ENCODE results near the gene YARS1.

YARS1 gene

DNA sequence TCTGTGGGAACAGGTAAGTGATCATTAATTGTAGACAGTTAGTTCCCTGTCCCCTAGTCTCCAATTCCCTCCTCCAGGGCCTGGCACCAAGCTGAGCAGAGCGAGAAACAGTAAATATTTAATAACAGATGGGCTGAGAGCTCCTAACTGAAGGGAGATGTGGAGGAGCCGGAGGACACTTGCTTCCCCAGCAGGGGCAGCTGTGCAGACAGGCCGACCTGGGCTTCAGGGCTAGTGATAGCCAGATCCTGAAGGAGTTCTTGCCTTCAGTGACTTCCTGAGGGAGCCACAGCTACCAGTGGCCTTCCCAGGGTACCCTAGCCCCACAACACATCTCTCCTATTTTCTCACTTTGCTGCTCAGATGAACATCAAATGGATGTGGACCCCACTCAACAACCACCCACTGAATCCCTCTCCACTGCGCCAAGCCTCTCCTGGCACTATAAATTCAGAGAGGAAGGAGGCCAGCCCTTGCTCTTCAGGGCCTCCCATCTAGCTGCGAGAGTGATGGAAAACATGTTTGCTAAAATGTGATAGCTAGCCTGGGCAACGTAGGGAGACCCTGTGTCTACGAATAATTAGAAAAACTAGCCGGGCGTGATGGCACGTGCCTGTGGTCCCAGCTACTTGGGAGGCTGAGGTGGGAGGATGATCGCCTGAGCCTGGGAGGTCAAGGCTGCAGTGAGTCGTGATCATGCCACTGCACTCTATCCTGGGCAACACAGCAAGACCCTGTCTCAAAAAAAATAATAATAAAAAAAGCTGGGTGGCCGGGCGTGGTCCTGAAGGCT, 87.7 kb downstream of the YARS1 start:
- no peak overlapping the region for H3K9ac ChIP-seq
- H3K4me3 ChIP-seq (ENCODE audit: low read depth, low read length), result no peak overlapping the region
- H3K9me3 ChIP-seq (ENCODE audit: control insufficient read depth, low read length), result no peaks in the 10 kb centered on the region
- no peak overlapping the region for H3K27ac ChIP-seq
- no peaks in the 10 kb centered on the region for H3K79me2 ChIP-seq
- no peaks in the 10 kb centered on the region for H3K4me1 ChIP-seq
- H3K36me3 ChIP-seq (ENCODE audit: control insufficient read depth, insufficient read depth, low read length), result no peaks in the 10 kb centered on the region
- no peak overlapping the region for H2AFZ ChIP-seq
- no peak overlapping the region for H3K4me2 ChIP-seq (ENCODE audit: low read length)
- no peaks in the 10 kb centered on the region for H3K27me3 ChIP-seq (ENCODE audit: control insufficient read depth, insufficient read depth, low read length)
- TF ChIP-seq, protein P1, sequence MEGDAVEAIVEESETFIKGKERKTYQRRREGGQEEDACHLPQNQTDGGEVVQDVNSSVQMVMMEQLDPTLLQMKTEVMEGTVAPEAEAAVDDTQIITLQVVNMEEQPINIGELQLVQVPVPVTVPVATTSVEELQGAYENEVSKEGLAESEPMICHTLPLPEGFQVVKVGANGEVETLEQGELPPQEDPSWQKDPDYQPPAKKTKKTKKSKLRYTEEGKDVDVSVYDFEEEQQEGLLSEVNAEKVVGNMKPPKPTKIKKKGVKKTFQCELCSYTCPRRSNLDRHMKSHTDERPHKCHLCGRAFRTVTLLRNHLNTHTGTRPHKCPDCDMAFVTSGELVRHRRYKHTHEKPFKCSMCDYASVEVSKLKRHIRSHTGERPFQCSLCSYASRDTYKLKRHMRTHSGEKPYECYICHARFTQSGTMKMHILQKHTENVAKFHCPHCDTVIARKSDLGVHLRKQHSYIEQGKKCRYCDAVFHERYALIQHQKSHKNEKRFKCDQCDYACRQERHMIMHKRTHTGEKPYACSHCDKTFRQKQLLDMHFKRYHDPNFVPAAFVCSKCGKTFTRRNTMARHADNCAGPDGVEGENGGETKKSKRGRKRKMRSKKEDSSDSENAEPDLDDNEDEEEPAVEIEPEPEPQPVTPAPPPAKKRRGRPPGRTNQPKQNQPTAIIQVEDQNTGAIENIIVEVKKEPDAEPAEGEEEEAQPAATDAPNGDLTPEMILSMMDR (IDR thresholded peaks at IDR 0.05), result no peak

DNA sequence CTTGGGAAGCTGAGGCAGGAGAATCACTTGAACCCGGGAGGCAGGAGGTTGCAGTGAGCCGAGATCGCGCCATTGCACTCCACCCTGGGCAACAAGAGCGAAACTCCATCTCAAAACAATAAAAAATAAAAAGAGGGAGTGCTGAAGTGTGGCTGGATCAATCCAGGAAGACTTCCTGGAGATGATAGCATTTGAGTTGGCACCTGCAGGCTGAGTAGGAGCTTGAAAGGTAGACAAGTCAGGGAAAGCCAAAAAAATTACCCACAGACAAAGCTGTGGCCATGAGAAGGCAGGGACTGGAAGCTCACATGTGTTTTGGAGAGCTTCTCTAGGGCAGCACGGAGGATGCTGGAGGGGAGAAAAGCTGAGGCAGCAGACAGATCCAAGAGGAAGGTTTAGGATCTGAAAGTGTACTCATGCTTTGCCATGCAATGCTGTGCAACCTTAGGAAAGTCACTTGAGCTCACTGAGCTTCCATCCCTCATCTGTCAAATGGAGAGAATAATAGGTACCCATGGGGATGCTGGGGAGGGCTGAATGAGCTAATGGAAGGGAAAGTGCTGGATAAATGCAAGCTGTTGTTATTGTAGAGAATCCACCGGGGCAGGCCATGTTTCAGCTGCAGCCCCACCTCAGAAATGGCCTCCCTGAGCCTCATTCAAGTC, 88.6 kb downstream of the YARS1 start:
- Histone ChIP-seq H3K9ac (no peak overlapping the region), H2AFZ (no peak overlapping the region), H3K4me2 (ENCODE audit: low read length) (no peak overlapping the region), H3K4me1 (no peaks in the 10 kb centered on the region), H3K9me3 (ENCODE audit: control insufficient read depth, low read length) (no peaks in the 10 kb centered on the region), H3K79me2 (no peaks in the 10 kb centered on the region), H3K27me3 (ENCODE audit: control insufficient read depth, insufficient read depth, low read length) (no peaks in the 10 kb centered on the region), H3K27ac (no peak overlapping the region), H3K36me3 (ENCODE audit: control insufficient read depth, insufficient read depth, low read length) (no peaks in the 10 kb centered on the region), H3K4me3 (ENCODE audit: low read depth, low read length) (no peak overlapping the region)
- TF ChIP-seq, protein P1 (IDR thresholded peaks at IDR 0.05), result no peak

DNA sequence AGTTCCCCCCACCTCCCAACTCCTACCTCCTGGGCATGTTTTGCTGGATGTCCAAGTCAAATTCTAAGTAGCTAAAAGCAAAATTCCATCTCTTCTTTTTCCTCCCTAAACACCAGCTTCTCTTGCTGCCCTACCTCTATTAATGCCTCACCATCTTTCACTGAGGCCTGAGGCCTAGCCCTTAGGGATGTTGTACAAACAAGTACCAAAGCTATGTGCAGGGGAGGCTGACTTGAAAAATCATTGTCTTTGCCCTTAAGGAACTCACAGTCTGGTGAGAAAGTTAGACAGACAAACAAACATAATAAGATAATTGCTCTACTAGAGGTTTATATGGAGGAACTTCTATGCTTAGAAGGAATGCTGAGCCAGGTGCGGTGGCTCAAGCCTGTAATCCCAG, 89.3 kb downstream of the YARS1 start:
- Histone ChIP-seq H3K36me3 (ENCODE audit: control insufficient read depth, insufficient read depth, low read length) (no peaks in the 10 kb centered on the region), H3K27me3 (ENCODE audit: control insufficient read depth, insufficient read depth, low read length) (no peaks in the 10 kb centered on the region), H3K4me2 (ENCODE audit: low read length) (no peak overlapping the region), H3K27ac (no peak overlapping the region), H3K79me2 (no peaks in the 10 kb centered on the region), H2AFZ (no peak overlapping the region), H3K9ac (no peak overlapping the region), H3K4me3 (ENCODE audit: low read depth, low read length) (no peak overlapping the region), H3K4me1 (no peaks in the 10 kb centered on the region), H3K9me3 (ENCODE audit: control insufficient read depth, low read length) (no peaks in the 10 kb centered on the region)
- TF ChIP-seq, protein P1 (IDR thresholded peaks at IDR 0.05), result no peak

DNA sequence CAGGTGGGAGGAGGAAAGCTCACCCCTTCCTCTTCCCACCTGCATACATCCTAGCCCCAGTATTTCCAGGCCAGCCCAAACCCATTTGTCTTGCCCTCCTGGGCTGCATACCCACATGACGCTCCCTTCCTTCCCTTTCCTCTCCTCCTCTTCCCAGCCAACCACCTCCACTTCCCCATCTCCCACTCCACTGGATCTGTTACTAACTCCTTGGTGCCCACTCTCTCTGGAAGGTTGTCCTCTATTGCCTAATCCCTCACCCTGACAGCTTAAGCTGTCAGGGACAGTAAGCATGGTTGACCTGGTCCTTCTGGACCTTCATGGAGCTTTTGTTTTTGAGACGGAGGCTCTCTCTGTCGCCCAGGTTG, 91.6 kb downstream of the YARS1 start:
- TF ChIP-seq, protein P1 (IDR thresholded peaks at IDR 0.05), result no peak
- no peaks in the 10 kb centered on the region for H3K79me2 ChIP-seq
- H3K9me3 ChIP-seq (ENCODE audit: control insufficient read depth, low read length), result no peaks in the 10 kb centered on the region
- H3K4me2 ChIP-seq (ENCODE audit: low read length), result no peak overlapping the region
- H3K4me3 ChIP-seq (ENCODE audit: low read depth, low read length), result no peak overlapping the region
- H3K4me1 ChIP-seq, result no peaks in the 10 kb centered on the region
- no peak overlapping the region for H3K27ac ChIP-seq
- no peak overlapping the region for H3K9ac ChIP-seq
- no peaks in the 10 kb centered on the region for H3K36me3 ChIP-seq (ENCODE audit: control insufficient read depth, insufficient read depth, low read length)
- H2AFZ ChIP-seq, result no peak overlapping the region
- H3K27me3 ChIP-seq (ENCODE audit: control insufficient read depth, insufficient read depth, low read length), result no peaks in the 10 kb centered on the region

Data from parathyroid adenoma (tissue), 2 donors.